DMS53 (cell line): ENCODE data around the gene ZBTB1.
"Not testable (repeated sequence)": the region's sequence is repeated elsewhere in the genome, so short reads cannot be mapped to it uniquely, and the experiment has no call there.

Source experiments
- DNase-seq: peaks from one replicate; lab custom pipeline; 2025; lab: John Stamatoyannopoulos, UW

The ZBTB1 gene

DNA sequence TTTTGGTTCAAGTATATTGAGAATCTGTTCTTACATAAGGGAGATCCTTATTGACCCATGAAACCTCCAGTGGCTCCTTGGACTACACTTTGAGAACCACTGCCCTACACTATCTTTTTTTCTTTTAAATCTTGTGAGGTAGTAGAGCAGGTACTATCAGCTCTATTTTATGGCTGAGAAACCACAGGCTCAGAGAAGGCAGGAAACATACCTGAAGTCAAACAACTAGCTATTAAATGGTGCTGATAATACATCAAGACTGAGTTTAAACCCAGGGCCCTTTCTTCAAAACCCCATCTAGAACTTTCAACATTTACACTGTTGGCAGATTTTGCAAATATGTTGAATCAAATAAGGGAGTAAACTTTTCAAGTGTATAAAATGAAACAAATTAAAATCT is 7.8 kb upstream of the ZBTB1 start:
- DNase-seq = no peak

DNA sequence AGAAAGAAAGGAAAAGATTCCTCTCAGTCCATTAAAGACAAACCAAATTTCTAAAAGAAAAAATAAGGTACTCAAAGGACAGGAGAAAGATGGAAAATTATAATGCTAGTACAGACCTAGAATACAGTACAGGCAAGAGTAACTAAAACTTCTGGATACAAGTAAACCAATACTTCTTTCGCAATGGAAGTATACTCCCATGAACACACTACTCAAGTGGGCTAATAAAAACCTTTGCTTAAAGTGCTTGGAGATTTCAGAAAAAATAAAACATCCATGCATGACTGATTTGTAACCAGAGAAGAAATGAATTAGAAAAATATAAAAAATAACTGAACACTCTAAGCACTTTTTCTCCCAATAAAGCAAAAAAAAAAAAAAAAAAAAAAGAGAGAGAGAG is 4.5 kb upstream of the ZBTB1 start:
- no peak for DNase-seq

DNA sequence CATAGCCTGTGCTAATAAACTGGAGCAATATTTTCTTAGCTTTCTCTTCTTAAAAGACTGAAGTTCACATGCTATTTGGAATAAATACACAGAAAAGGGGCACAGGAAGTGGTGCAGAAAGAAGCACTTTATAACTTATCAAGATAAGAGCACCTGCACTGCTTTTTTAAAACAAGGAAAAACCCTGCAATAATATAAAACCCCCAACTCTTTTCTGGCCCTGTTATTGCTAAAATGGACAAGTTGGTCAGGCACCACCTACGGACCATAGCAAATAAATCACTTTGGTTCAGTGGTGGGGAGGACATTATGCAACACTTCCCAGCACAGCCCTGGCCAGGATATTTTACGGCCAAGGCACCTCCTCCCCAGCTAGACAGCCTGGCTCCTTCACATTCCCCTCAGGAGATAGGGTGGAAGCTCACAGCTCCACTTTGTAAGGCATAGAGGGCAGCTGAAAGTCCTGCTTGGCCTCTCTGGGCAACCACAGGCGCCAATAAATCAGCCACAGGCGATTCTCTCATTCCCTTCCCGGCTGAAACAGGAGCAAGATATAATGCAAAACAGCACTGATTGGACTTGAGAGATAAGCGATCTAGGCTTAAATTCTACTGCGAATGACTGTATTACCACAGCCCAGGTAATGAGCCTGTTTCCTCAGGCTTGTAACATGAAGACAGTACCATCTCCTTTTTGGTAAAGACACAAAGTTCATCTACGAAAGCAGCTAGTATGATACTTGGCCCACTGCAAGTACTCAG is 3.0 kb upstream of the ZBTB1 start:
- no peak for DNase-seq

DNA sequence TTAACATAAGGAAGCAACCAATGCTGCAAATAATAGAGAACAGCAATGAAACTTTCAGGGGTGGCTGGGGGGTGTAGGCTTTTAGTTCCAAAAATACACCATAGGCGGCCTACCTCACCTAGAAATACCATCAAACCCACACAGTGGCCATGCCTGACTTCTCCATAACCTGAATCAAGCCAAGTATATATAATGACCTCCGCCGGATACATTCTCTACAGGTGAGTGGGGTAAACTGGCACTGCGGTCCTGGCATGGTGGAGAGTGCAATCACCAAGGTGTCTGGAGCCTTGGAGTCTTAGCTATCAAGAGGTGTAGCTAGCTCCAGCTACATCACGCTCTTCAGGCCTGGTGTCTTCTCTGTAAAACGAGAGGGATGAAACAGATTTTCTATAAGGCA is 2.1 kb upstream of the ZBTB1 start:
- no peak for DNase-seq

DNA sequence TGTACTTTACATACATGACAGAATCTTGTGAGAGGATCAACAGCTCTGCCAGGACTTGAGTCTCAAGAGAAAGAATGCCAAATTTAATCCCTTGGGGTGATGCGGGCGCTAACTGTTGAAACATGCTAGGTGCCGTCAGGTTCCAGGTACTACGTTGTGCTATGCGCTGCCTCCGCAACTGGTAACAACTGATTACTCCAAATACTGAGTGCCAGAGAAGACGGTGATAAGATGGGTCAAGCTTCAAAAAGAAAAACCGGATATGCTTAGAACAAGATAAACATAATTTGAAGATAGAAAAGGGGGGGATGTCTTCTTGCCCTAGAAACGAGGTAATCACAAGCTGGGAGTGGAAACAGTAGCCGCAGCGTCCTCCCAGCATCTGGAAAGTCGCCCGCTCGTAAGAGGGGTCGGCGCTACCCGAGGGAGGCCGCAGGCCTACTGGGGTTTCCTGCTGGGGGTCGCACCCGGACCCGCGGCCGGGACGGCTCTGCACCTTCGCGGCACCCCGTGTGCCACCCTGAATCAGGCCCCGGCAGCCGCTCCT is 1.6 kb upstream of the ZBTB1 start:
- DNase-seq = peak; percentile 52

DNA sequence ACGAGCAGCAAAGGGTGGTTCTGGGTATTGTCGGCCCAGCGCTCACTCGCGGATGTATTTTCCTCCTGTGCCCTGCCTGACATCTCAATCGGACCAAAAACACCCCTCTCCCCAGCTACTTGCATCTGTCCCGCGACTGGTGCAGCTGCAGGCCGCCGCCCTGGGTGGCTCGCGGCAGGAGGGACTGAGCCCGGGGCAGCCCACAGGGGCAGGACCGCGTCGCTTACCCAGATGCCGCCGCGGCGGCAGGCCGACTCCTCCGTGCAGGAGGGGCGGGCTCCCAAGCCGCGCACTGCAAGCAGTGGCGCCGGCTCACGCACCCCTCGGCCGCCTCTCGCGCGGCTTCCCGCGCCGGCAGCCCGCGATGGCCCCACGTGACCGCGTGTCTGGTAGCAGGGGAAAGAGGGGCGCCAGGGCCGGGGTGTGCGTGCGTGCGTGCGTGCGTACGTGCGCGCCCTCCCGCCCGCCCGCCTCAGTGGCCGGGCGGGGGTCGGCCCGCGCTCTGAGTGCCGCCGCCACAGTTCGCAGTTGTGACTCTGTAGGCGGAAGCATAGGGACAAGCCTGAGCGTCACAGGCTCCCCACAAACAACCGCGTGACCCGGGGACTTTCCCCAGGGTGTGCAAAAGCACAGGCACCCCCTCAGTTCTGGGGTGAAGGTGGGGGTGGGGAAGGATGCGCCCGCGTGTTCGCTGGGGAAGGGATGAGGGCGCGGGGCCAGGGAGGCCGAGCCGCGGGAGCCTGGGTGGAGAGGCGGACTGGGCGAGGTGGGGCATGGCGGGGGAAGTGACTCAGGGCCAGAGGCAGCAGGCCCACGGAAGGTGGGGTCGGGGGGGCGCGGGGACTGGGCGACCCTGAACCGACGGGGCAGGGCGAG is 898 bp upstream of the ZBTB1 start, which contains the start of gene ZBTB25:
TSS of gene ZBTB25 (minus strand) at position 405 of the 876 bp plus-strand sequence. CDS start 13,305 bp downstream, outside the sequence.
- DNase-seq = peak; percentile 96

DNA sequence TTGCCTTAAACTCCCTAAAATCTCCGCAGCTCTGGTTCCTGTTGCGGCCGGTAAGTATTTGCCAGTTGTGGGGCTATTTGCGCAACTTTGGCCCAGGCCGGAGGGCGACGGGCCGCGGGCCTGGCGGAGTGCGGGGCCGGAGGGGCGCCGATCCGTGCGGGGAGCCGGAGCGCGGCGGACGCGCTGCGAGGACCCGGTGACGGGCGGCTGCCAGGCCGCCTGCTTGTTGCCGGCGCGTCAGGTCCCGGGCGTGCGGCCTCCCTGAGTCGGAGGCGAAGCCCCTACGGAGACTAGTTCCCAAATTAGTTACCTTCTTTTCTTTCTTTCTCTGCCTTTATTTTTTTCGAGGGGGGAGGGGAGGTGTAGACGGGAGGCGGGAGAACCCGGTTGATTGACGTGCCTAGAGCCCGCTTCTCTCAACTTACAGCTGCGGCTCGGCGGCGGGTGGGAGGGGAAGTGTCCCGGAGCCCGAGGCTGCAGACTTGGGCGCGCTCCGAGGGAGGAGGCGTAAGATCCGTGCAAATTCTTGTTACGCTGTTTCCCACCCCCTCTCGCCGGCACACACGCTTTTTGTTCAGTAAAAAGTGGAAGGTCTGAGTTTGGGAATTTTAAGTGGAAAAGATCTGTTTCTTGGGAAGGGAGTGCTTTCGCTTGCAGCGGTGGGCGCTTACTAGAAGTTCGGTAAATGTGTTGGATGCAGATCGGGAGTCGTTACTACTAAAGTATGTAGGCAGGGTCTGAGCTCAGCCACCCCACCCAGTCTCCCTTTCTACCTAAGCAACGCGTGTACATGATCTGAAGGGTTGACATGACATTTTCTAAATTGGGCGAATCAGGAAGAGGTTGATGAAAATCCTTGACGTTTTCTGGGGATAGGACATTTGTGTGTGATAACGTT is 576 bp downstream of the ZBTB1 start:
- DNase-seq = peak; percentile 89

DNA sequence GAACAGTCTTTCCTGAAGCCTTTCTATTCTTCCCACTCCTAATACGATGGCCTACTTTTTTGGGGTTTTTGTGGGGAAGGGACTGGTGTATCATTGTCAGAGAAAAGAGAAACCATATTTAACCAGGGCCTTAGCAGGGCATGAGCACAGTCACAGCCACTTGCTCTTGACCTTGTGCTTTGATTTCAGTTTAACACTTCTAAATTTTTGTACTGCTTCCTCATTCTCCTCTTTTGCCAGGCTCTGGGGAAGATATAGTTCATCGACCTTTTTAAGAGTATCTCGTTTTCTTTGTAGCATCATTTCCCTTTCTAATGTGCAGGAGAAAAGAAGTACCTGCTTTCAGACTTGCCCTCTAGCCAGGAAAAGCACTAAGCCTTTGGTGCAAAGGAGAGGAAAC is 2.2 kb downstream of the ZBTB1 start:
- peak; percentile 4 for DNase-seq

DNA sequence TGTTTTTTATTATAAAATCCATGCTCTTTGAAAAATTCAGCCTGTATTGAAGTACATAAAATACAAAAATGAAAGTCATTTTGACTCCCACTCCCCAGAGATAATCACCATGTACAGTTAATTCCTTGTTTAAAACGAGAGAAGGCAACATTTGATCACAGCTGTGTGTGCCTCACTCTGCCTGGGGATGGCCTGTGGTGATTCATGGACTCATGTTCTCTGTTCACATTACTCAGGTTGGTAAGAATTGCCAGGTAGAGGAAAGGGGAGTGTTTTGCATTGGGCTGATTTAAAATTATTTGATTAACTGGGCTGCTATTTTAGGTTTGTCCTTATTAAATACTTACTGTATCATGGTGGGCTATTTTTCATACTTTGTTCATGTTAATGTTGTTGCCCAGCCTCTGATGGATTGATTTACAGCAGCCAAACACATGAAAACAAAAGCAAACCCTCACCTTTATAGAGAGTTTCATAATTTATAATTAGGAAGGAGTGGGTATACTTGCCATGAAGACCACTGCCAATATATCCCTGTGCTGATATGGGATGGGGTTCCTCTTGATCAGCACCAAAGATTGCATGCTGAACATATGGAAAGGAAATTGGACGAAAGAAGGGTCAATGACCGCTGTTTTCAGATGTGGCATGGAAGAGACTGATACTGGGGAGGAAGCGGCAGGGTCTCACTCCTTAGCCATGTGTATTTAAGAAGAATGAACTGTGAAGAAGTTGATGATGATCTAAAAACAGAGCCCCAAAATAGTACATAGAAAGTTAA is 3.0 kb downstream of the ZBTB1 start:
- DNase-seq = no peak

DNA sequence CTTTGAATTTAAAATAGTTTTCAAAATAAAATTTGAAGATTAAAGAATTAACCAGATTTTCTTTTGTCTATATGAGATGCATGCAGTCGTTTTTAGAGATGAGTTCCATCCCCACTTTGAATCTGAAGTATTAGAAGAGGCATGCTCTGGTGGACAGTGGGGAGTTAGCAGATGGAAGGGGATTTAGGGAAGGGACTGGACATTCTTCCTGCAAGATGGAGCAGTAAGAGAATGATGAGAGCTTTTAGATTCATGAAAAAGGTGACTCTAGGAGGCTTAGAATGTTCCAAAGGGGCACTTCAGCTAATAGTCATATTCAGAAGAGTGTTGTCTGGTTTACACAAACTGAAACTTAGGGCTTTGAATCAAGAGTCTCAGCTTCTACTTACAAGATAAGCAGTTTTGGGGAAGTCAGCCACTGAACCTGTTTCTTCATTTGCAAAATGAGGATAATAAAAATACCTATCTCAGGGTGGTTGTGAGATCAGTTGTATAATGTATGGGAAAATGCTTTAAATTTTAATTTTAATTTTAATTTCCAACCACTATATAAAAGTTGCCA is 3.7 kb downstream of the ZBTB1 start:
- no peak for DNase-seq

DNA sequence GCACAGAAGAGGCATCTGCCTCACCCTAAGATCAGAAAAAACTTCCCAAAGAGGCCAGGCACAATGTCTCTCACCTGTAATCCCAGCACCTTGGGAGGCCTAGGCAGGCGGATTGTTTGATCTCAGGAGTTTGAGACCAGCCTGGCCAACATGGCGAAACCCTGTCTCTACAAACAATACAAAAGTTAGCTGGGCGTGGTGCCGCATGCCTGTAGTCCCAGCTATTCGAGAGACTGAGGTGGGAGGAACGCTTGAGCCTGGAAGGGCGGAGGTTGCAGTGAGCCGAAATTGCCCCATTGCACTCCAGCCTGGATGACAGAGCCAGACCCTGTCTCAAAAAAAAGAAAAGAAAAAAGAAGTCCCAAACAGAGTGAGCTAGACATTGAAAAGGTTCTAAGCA is 4.5 kb downstream of the ZBTB1 start:
- no peak for DNase-seq

DNA sequence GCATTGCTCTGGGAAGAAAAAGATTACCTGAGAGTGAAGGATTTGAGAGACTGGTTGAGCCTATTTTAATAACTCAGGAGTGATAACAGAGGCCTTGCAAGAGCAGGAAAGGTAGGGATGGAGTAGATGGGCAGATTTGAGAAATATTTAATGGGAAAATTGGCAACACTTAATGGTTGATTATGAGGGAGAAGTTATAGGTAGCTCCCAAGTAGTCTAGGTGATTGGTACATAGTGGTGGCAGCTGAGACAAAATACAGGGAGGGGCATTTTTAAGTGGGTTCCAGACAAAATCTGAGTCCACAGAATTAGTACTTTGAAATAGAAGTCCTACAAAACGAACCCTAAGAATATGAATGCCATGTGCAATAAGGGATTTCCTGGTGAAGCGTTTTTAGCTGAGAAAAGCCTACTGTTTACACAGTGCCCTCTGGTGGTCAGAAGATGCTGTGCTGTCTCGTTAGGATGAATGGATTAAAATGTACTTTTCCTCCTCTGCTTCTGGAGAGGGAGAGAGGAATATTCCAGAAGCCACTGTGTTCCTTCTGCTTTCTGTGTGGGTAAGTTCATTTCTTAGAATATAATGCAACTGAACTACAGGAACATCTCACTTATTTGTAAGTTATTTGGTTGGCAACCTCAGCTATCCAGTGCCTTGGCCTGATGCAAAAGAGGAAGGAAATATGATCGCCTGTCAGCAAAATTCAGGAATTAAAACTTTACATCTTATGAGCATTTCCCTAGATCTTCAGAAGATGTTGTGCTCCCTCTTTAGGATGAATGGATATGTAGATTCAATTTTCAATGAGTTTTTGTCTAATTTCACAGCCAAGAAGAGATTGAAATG is 6.5 kb downstream of the ZBTB1 start:
- peak; percentile 77 for DNase-seq

DNA sequence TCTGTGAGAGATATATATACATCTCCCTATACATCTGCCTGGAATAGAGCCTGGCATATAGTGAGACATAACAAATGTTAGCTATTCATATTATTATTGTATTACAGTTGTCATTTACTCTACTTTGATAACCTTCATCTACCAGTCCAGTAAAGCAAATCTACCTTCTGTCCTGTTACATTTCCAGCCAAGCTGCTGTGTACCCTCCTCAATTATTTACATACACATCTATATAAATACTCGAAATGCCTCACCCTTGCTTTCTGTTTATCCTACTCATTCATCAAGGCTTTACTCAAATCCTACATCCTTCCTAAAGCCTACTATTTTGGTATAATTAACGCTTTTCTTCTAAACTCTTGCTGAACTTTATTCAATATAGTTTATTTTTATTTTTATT is 8.7 kb downstream of the ZBTB1 start:
- peak; percentile 43 for DNase-seq

DNA sequence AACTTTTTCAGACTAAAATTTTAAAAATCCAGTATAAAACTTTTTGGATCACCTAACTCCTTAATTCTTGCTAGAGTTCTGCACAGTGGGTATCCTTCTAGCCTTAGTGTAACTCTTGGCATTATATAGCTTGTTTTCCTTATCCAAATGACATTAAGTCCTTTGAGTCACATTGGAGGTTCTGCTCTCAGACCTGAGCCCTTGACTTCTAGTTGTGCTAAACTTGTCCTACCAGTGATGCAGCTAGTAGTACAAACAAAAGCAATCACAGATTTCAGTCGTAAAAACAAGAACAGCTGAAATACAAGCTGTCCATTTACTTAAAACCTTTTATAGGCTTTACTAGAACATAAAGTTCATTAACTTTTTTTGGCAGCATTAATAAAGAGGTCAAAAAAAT is 10.5 kb downstream of the ZBTB1 start:
- DNase-seq = peak; percentile 27

DNA sequence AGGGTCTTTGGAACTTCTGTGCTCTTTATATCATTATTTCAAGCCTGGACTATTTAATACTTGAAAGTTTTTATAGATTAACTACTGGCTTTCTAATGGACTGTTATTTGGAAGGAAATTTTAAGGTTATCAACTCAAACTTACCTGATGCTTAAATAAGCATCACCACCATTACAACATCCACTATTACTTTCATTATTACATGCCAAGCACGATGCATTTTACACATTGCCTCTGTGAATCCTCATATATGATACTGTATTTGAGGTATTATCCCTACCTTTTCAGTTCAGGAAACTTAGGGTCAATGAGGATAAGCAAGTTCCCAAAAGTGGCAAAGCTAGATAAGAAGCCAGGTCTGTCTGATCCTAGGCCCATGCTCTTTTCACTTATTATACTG is 12.4 kb downstream of the ZBTB1 start:
- DNase-seq = no peak

DNA sequence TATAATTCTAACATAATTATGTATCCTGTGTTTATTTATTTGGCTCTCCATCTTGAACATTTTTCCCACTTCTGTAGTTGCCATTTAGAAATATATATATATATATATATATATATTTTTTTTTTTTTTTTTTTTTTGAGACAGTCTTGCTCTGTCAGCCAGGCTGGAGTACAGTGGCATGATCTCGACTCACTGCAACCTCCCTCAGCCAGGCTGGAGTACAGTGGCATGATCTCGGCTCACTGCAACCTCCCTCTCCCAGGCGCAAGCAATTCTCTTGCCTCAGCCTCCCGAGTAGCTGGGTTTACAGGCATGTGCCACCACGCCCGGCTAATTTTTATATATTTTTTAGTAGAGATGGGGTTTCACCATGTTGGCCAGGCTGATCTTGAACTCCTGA is 13.1 kb downstream of the ZBTB1 start:
- not testable (repeated sequence) for DNase-seq

DNA sequence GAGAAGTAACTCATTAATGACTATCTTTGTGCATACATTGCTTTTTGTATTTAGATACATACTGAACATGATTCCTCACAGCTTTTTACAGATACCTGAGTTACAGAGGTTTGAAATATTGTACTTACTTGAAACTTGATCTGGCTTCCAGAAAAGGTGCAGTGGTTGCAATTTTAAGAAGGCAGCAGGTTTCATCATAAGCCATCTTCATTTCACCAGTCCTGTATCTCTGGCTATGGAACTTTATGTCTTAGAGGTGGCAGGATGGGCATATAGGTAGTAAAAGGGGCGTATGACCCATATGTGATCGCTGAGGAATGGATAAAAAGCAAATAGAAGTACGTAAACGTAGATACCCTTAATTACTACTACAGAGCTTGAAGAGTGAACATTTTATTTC is 13.7 kb downstream of the ZBTB1 start:
- no peak for DNase-seq

DNA sequence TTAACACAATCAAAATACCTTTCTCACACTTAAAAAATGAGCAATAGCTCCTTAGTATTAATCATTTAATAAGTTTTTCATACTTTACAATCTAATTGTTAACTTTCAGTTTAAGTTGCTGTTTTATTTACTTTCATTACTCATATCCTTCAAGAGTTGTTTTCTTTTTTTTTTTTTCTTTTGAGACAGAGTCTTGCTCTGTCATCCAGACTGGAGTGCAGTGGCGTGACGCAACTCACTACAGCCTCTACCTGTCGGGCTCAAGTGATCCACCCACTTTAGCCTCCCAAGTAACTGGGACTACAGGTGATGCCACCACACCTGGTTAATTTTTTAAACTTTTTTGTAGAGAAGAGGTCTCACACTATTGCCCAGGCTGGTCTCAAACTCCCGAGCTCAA is 16.1 kb downstream of the ZBTB1 start:
- DNase-seq = peak; percentile 6

DNA sequence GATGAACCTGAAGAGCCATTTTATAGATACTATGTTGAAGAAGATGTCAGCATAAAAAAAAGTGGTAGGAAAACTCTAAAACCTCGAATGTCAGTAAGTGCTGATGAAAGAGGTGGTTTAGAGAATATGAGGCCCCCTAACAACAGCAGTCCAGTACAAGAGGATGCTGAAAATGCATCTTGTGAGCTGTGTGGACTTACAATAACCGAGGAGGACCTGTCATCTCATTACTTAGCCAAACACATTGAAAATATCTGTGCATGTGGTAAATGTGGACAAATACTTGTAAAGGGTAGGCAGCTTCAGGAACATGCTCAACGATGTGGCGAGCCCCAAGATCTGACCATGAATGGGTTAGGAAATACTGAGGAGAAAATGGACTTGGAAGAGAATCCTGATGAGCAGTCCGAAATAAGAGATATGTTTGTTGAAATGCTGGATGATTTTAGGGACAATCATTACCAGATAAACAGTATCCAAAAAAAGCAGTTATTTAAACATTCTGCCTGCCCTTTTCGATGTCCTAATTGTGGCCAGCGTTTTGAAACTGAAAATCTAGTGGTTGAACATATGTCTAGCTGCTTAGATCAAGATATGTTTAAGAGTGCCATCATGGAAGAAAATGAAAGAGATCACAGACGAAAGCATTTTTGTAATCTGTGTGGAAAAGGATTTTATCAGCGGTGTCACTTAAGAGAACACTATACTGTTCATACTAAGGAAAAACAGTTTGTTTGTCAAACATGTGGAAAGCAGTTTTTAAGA is 18.2 kb downstream of the ZBTB1 start:
- no peak for DNase-seq
